Lower leg skin (tissue), 3 donors: ENCODE results near the gene NR1H2.

Experiments
- POLR2A ChIP-seq, 2 donors: fragments of 450-650 bp; IDR thresholded peaks; one replicate each; pipeline ENCODE4 v1.6.1; 2016 to 2017; ENCODE audit warnings: antibody characterized with exemption in 2 of 2, mild to moderate bottlenecking in 1 of 2, moderate library complexity in 1 of 2
- TF ChIP-seq, protein P1 (sequence below), 3 donors: fragments of 450-650 bp; IDR thresholded peaks; one replicate each; pipeline ENCODE4 v1.5.1; 2016; ENCODE audit warnings: antibody characterized with exemption in 3 of 3, mild to moderate bottlenecking in 3 of 3, moderate library complexity in 2 of 3

DNA sequence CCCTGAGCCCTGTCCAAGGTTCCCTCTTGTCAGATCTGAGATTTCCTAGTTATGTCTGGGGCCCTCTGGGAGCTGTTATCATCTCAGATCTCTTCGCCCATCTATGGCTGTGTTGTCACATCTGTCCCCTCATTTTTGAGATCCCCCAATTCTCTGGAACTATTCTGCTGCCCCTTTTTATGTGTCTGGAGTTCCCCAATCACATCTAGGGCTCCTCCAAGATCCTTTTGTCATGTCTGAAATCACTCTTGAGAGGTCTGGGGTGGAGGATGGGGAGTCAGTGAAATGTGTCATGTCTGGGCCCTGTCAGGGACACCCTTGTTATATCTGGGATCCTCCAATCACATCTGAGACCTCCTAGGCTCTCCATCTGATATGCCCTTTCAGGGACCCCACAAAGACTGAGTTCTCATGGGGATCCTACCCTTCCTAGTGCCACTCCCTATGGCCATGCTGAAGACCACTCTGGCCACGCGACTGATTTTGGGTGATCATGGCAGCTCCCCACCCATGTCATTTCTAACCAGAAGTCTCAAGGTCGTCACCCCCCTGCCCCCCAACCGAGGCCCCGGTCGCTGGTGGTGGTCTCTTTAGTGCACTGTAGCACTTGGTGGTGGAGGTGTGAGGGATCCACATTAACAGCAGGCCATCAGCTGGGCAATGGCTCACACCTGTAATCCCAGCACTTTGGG is 52.7 kb downstream of the NR1H2 start:
- TF ChIP-seq, protein P1, sequence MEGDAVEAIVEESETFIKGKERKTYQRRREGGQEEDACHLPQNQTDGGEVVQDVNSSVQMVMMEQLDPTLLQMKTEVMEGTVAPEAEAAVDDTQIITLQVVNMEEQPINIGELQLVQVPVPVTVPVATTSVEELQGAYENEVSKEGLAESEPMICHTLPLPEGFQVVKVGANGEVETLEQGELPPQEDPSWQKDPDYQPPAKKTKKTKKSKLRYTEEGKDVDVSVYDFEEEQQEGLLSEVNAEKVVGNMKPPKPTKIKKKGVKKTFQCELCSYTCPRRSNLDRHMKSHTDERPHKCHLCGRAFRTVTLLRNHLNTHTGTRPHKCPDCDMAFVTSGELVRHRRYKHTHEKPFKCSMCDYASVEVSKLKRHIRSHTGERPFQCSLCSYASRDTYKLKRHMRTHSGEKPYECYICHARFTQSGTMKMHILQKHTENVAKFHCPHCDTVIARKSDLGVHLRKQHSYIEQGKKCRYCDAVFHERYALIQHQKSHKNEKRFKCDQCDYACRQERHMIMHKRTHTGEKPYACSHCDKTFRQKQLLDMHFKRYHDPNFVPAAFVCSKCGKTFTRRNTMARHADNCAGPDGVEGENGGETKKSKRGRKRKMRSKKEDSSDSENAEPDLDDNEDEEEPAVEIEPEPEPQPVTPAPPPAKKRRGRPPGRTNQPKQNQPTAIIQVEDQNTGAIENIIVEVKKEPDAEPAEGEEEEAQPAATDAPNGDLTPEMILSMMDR (IDR thresholded peaks at IDR 0.05): no peak
- TF ChIP-seq POLR2A (IDR thresholded peaks at IDR 0.05): no peak
